H1 (cell line): ENCODE data around the gene NPHP3. TPM values are rescaled to one million over a fixed set of nuclear protein-coding genes. Genes with fewer than 3 reads are reported as not detected.

Experiments used
- CHD7 ChIP-seq: fragments of 300-600 bp; sonication (generic); IDR thresholded peaks from 2 replicates; pipeline ENCODE4 v1.7.1; 2012; ENCODE audit warnings: low read length, moderate library complexity, mild to moderate bottlenecking, inconsistent platforms; ENCODE audit not compliant: insufficient replicate concordance
- E2F6 ChIP-seq: IDR thresholded peaks from 2 replicates; pipeline ENCODE4 v1.6.1; 2012; ENCODE audit warnings: inconsistent platforms
- EGR1 ChIP-seq: IDR thresholded peaks from 2 replicates; pipeline ENCODE4 v1.6.1; 2011; ENCODE audit warnings: low read depth, low read length, borderline replicate concordance
- KDM1A ChIP-seq: fragments of 200-600, 300-600 bp; sonication (generic); IDR thresholded peaks from 2 replicates; pipeline ENCODE4 v1.7.1; 2016; ENCODE audit warnings: mild to moderate bottlenecking, low read length, borderline replicate concordance
- KDM5A ChIP-seq: fragments of 200-600 bp; IDR thresholded peaks from 2 replicates; pipeline ENCODE4 v1.7.1; 2012; ENCODE audit warnings: mild to moderate bottlenecking, low read length, inconsistent platforms, mixed read lengths
- MAFK ChIP-seq: IDR thresholded peaks from 2 replicates; pipeline ENCODE4 v1.6.1; 2012; ENCODE audit warnings: low read depth, mild to moderate bottlenecking, improper control_type of control experiment, low read length
- NANOG ChIP-seq: IDR thresholded peaks from 2 replicates; pipeline ENCODE4 v1.6.1; 2011; ENCODE audit warnings: low read length, low read depth, mild to moderate bottlenecking, inconsistent platforms; ENCODE audit not compliant: insufficient read depth, poor library complexity, severe bottlenecking
- POU5F1 ChIP-seq: IDR thresholded peaks from 2 replicates; pipeline ENCODE4 v1.6.1; 2011; ENCODE audit warnings: low read depth, mild to moderate bottlenecking, low read length, moderate library complexity
- TBP ChIP-seq: IDR thresholded peaks from 2 replicates; pipeline ENCODE4 v1.6.1; 2011; ENCODE audit warnings: low read depth, low read length, improper control_type of control experiment
- polyA plus RNA-seq, 7 experiments: library from polyadenylated mRNA; depleted of rRNA in 3 of 7; stranded (reverse) in 5 of 7; unstranded in 2 of 7; fragments of >200 nt in 5 of 7; fragments of 200-250 nt in 2 of 7; gene quantifications; 1 replicate in 5 of 7; 2 replicates in 1 of 7; 4 replicates in 1 of 7; pipeline versions ENCODE4 v1.2.1 to v1.2.3, GENCODE V29; 2011 to 2013; ENCODE audit warnings: missing spikeins in 2 of 7, mixed read lengths in 2 of 7
- total RNA-seq: library from RNA; stranded (reverse); fragmentation: NEBNext Ultra II Directional; extraction: Animal tissue kit (Norgen Biotek cat#: 25700); gene quantifications from 2 replicates; pipeline ENCODE4 v1.2.1, GENCODE V29; 2021

NPHP3 gene
- total and polyA plus RNA-seq, 2 of the 8 experiments (the other 6 are each of a cell fraction or from before 2014, with no cell fraction given), result 6.8 to 14.8 TPM

- no peak for TF ChIP-seq CHD7
- TF ChIP-seq KDM5A, result no peak
- TF ChIP-seq TBP, result no peak
- no peak for TF ChIP-seq POU5F1
- no peak for TF ChIP-seq E2F6
- no peak for TF ChIP-seq EGR1
- TF ChIP-seq NANOG, result no peak
- TF ChIP-seq MAFK, result no peak
- TF ChIP-seq KDM1A, result no peak
These were observed 69.5 kb downstream of the NPHP3 start (continued) for GRCh38 chr3:132652640-132653270.
